GM12801 (cell line): ENCODE data around the gene SLU7.

Experiments used
- CTCF ChIP-seq: IDR thresholded peaks from one replicate; pipeline ENCODE4 v1.5.1; 2011; ENCODE audit warnings: control low read depth; ENCODE audit not compliant: insufficient read length; ENCODE audit errors: extremely low read depth

SLU7 gene

GRCh38 chr5:160371294-160371693 lies 47.6 kb downstream of the SLU7 start:
- TF ChIP-seq CTCF, result no peak

- no peak for TF ChIP-seq CTCF
Measured at GRCh38 chr5:160370713-160371034, 48.2 kb downstream of the SLU7 start.

DNA sequence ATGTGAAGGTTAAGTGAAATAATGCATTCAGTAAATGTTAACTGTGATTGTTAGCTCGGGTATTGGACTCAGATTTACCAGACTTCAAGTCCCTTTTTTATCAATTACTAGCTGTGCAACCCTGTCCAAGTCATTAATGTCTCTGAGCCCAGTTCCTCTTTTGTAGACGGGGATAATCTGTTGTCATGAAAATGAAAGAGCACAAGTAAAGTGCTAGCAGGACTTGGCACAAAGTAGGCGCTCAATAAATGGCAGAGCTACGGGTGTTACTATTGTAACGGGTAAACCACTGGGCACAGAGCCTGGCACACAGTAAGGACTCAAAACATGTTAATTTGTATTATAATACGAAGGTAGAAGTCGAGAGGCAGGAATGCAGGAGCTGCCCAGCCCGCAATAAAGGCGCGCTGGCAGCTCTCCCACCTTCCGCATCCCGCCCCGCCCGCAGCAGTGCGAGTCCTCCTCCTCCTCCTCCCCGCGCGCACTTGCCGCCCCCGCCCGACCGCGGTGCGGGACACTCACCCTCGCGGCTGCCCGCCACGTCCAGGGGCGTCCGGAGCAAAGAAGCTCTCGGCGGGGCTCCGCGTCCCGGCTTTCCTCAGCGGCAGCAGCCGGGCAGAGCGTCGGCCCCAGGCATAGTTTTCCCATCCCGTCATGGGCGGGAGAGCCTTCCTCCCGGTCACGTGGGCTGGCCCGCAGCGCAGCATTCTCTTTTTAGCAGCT lies 48.7 kb downstream of the SLU7 start, which contains the start of gene C1QTNF2:
TSS of gene C1QTNF2 (minus strand) at position 637 of the 723 bp plus-strand sequence. CDS start 15,615 bp downstream, outside the sequence.
- TF ChIP-seq CTCF, result no peak

DNA sequence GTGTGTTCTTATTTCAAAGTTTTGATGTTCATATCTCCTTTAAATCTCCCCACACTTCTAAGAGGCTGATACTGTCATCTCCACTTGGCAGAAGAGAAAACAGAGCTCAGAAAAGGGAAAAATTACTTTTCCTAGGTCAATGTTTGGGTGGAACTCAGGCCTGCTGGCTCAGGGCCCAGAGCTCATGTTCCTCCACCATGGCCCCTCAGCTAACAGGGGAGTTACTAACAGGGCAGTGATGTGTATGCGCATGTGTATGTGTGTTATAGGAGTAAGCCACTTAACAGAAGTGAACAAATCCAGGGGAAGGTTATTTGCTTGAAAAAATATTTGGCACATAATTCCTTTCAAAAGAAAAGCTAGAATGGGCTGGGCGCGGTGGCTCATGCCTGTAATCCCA lies 51.0 kb downstream of the SLU7 start:
- no peak for TF ChIP-seq CTCF

- TF ChIP-seq CTCF, result no peak
Measured at GRCh38 chr5:160367261-160367660, 51.6 kb downstream of the SLU7 start.

DNA sequence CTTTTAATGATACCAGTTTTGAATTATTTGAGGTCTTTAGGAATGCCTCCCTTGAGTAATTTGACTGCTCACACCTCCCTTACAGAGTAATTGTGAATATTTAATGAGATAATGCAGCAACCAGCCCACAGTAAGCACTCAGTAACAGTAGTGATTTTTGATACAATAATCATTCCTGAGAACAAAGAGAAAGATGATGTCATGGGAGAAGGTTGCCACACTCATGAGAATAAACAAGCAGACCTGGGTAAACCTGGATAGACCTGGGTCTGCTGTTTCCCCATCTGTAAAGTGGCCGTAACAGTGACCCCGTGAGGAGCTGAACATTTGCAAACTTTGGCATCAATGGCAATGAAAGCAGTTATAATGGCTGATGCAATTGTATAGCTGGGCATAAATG lies 52.7 kb downstream of the SLU7 start:
- TF ChIP-seq CTCF, result no peak

GRCh38 chr5:160363660-160364395 lies 55.1 kb downstream of the SLU7 start:
- TF ChIP-seq CTCF, result no peak
